ENCODE results near the gene TMEM248. TPM values are rescaled to one million over a fixed set of nuclear protein-coding genes. Genes with fewer than 3 reads are reported as not detected.

Gene TMEM248
- total and polyA plus RNA-seq, 2 of the 8 experiments (the other 6 are each of a cell fraction or from before 2014, with no cell fraction given) = 63.6 to 126 TPM

GRCh38 chr7:66873476-66873875, 47.5 kb upstream of the TMEM248 start:
- H2BK12ac ChIP-seq (ENCODE audit: low read depth, low read length) = no peak overlapping the region
- H3K4ac ChIP-seq (replicated peaks; ENCODE audit: insufficient read length, low read depth, low read length) = no peak overlapping the region
- H4K91ac ChIP-seq (replicated peaks; ENCODE audit: insufficient read length, low read length) = no peak overlapping the region
- no peak overlapping the region for H3K9ac ChIP-seq (replicated peaks in 1 of 4; ENCODE audit: extremely low read depth in 1 of 4, low read depth in 3 of 4, low read length in 3 of 4)
- H3K23me2 ChIP-seq (ENCODE audit: low read depth, low read length) = no peaks in the 10 kb centered on the region
- no peaks in the 10 kb centered on the region; a peak in 1 of 7 replicates for H3K4me1 ChIP-seq (replicated peaks in 1 of 4; ENCODE audit: control insufficient read depth in 3 of 4, insufficient read depth in 4 of 4, low read length in 3 of 4)
- CTCF ChIA-PET (ENCODE audit: partially characterized antibody) = no interaction called here
- no peaks in the 10 kb centered on the region for H3K36me3 ChIP-seq (ENCODE audit: control insufficient read depth in 2 of 4, insufficient read depth in 4 of 4, low read length in 3 of 4)
- TF ChIP-seq ZNF274 (IDR thresholded peaks at IDR 0.05; ENCODE audit: borderline replicate concordance, extremely low read depth, low read length) (no peak), RAD21 (IDR thresholded peaks at IDR 0.05 in 1 of 2, conservative IDR thresholded peaks at IDR 0.05 in 1 of 2; ENCODE audit: low read depth in 2 of 2, low read length in 2 of 2) (no peak), TCF12 (IDR thresholded peaks at IDR 0.05; ENCODE audit: low read depth, low read length) (no peak), EZH2 (IDR thresholded peaks at IDR 0.05; ENCODE audit: low read depth, low read length, severe bottlenecking) (no peak), SUZ12 (IDR thresholded peaks at IDR 0.05; ENCODE audit: low read length) (no peak), GABPA (IDR thresholded peaks at IDR 0.05; ENCODE audit: borderline replicate concordance, insufficient read depth, low read length) (no peak), TAF7 (optimal IDR thresholded peaks at IDR 0.05; ENCODE audit: borderline replicate concordance, low read depth, low read length) (no peak), HDAC2 (IDR thresholded peaks at IDR 0.05; ENCODE audit: borderline replicate concordance in 1 of 2, low read depth in 2 of 2, low read length in 2 of 2) (no peak), TAF1 (IDR thresholded peaks at IDR 0.05; ENCODE audit: low read depth, low read length) (no peak), KDM4A (IDR thresholded peaks at IDR 0.05; ENCODE audit: low read depth, low read length, severe bottlenecking) (no peak), JUND (IDR thresholded peaks at IDR 0.05; ENCODE audit: low read length) (no peak), PHF8 (conservative IDR thresholded peaks at IDR 0.05; ENCODE audit: low read depth, low read length) (no peak)
- no peak overlapping the region for H4K8ac ChIP-seq (ENCODE audit: extremely low read depth, insufficient read depth, low read length)
- WGBS, 2 experiments (ENCODE audit: extremely low coverage in 1 of 2, insufficient coverage in 1 of 2, insufficient read length in 1 of 2, insufficient replicate concordance in 2 of 2, low coverage in 1 of 2, low lambda C conversion rate in 2 of 2, missing lambda C conversion rate in 1 of 2) = 94% methylated on average over 3 of the region's 3 CpGs; no CpG with 5 or more reads in 1 of the 2 experiments
- H3K9me3 ChIP-seq (ENCODE audit: insufficient read depth in 2 of 2, low read depth in 1 of 2, low read length in 1 of 2) = no peaks in the 10 kb centered on the region
- H3K23ac ChIP-seq (ENCODE audit: insufficient read length) = no peak overlapping the region
- H3K79me2 ChIP-seq (ENCODE audit: control insufficient read depth in 1 of 2, insufficient read depth in 2 of 2, low read length in 2 of 2) = no peaks in the 10 kb centered on the region
- no peak for DNase-seq (ENCODE audit: low read depth in 1 of 2, low spot score in 2 of 2)
- no peak overlapping the region for H4K5ac ChIP-seq (ENCODE audit: insufficient read length, low read depth, low read length)
- no peak for FAIRE-seq
- H2BK20ac ChIP-seq (ENCODE audit: low read length) = no peak overlapping the region
- no peak overlapping the region for H2AFZ ChIP-seq (ENCODE audit: low read length)
- H3K14ac ChIP-seq (ENCODE audit: insufficient read length) = no peak overlapping the region
- POLR2A ChIA-PET (ENCODE audit: partially characterized antibody) = interaction anchor here (0.9 kb wide), 1 partner anchor 28 kb away, joined by 3 read pairs; no protein-coding TSS in a partner anchor
- no peak overlapping the region for H2AK5ac ChIP-seq (ENCODE audit: low read depth, low read length)
- no peak overlapping the region for H3K4me3 ChIP-seq (ENCODE audit: extremely low read depth in 1 of 4, insufficient read depth in 2 of 4, low read depth in 3 of 4, low read length in 4 of 4)
- no peaks in the 10 kb centered on the region for H4K20me1 ChIP-seq (replicated peaks in 1 of 2; ENCODE audit: control insufficient read depth in 1 of 2, insufficient read depth in 2 of 2, low read length in 2 of 2)
- H3K27ac ChIP-seq (ENCODE audit: low read depth, low read length) = no peak overlapping the region
- H2BK15ac ChIP-seq (ENCODE audit: low read length) = no peak overlapping the region
- H2BK120ac ChIP-seq (replicated peaks; ENCODE audit: low read depth, low read length) = no peak overlapping the region
- H3K27me3 ChIP-seq (replicated peaks in 1 of 4; ENCODE audit: control insufficient read depth in 3 of 4, extremely low read depth in 1 of 4, insufficient read depth in 3 of 4, low read length in 3 of 4) = no peaks in the 10 kb centered on the region
- no peak overlapping the region for H3K56ac ChIP-seq (replicated peaks; ENCODE audit: insufficient read length, low read depth, low read length)
- no peaks in the 10 kb centered on the region for H3K79me1 ChIP-seq (ENCODE audit: low read depth, low read length)
- H2BK5ac ChIP-seq (ENCODE audit: low read depth, low read length) = no peak overlapping the region
- H3K4me2 ChIP-seq (ENCODE audit: insufficient read depth in 1 of 2, low read depth in 2 of 2, low read length in 2 of 2) = no peak overlapping the region
- no peak overlapping the region for H3K18ac ChIP-seq (ENCODE audit: extremely low read depth, low read length)

All from H1 (cell line).